ENCODE results near the gene GKAP1. TPM values are rescaled to one million over a fixed set of nuclear protein-coding genes. Genes with fewer than 3 reads are reported as not detected.
A peak's percentile ranks its signal among the peaks of the same experiment; 100 is the strongest.
"Not testable (repeated sequence)": the region's sequence is repeated elsewhere in the genome, so short reads cannot be mapped to it uniquely, and the experiment has no call there.

The GKAP1 gene
- 1 to 10 TPM; 4.0 to 7.4 (median 5.6) TPM for total RNA-seq
- long read RNA-seq, result 0 reads

- H3K36me3 ChIP-seq; intact Hi-C loops (cut with DNase I); H3K27me3 ChIP-seq; H3K9me3 ChIP-seq; H3K4me1 ChIP-seq: not testable (repeated sequence)
- TF ChIP-seq POLR2A (IDR thresholded peaks at IDR 0.05) (peak; percentile 44), CTCF (IDR thresholded peaks at IDR 0.05) (peak in 1 of 4 donors; percentile 25)
- WGBS (ENCODE audit: insufficient coverage, low coverage, low lambda C conversion rate, missing lambda C conversion rate), result 0% methylated on average over 10 of the region's 103 CpGs
- Histone ChIP-seq H3K4me3 (peak within 1 kb of the TSS; percentile 49 to 63 (median 55)), H3K27ac (peak within 1 kb of the TSS; percentile 60 to 79 (median 78))
- DNase-seq (peak; percentile 90 to 92 (median 91)), ATAC-seq (peak; percentile 90 to 96 (median 93))
Measured at GRCh38 chr9:83817356-83818278, at the start of gene GKAP1. TSS of gene GKAP1 (minus strand) at chr9:83817769. CDS start at chr9:83806517, 11,252 bp downstream.

- intact Hi-C loops (cut with DNase I); ATAC-seq; H3K27me3 ChIP-seq; H3K9me3 ChIP-seq; H3K4me1 ChIP-seq; H3K36me3 ChIP-seq; H3K4me3 ChIP-seq; H3K27ac ChIP-seq; DNase-seq: not testable (repeated sequence)
- 85% methylated on average over 7 of the region's 8 CpGs for WGBS (ENCODE audit: insufficient coverage, low coverage, low lambda C conversion rate, missing lambda C conversion rate)
Measured at GRCh38 chr9:83849895-83850294, 32.3 kb upstream of the GKAP1 start.

- H3K27me3 ChIP-seq; intact Hi-C loops (cut with DNase I); H3K4me1 ChIP-seq; H3K36me3 ChIP-seq; H3K27ac ChIP-seq; DNase-seq; H3K4me3 ChIP-seq; H3K9me3 ChIP-seq: not testable (repeated sequence)
- 61% methylated on average over 7 of the region's 7 CpGs for WGBS (ENCODE audit: insufficient coverage, low coverage, low lambda C conversion rate, missing lambda C conversion rate)
- TF ChIP-seq CTCF (IDR thresholded peaks at IDR 0.05), result peak in 3 of 4 donors; percentile 4 to 23 (median 12)
- ATAC-seq, result peak; percentile 88 to 97 (median 92)
Measured at GRCh38 chr9:83837070-83837643, 19.6 kb upstream of the GKAP1 start.

- DNase-seq; H3K27ac ChIP-seq; H3K36me3 ChIP-seq; ATAC-seq; H3K4me1 ChIP-seq; intact Hi-C loops (cut with DNase I); H3K27me3 ChIP-seq; H3K9me3 ChIP-seq; H3K4me3 ChIP-seq: not testable (repeated sequence)
- WGBS (ENCODE audit: insufficient coverage, low coverage, low lambda C conversion rate, missing lambda C conversion rate), result 74% methylated on average over 5 of the region's 5 CpGs
Measured at GRCh38 chr9:83830426-83831071, 13.0 kb upstream of the GKAP1 start.

GRCh38 chr9:83824986-83825623, 7.5 kb upstream of the GKAP1 start:
- H3K4me3 ChIP-seq; DNase-seq; intact Hi-C loops (cut with DNase I); ATAC-seq; H3K9me3 ChIP-seq; H3K27ac ChIP-seq; H3K4me1 ChIP-seq; H3K27me3 ChIP-seq; H3K36me3 ChIP-seq: not testable (repeated sequence)
- 72% methylated on average over 2 of the region's 3 CpGs for WGBS (ENCODE audit: insufficient coverage, low coverage, low lambda C conversion rate, missing lambda C conversion rate)

GRCh38 chr9:83817011-83817355, 586 bp downstream of the GKAP1 start:
- Histone ChIP-seq H3K27ac (peak overlapping the region; percentile 60 to 79 (median 78)), H3K4me3 (peak overlapping the region; percentile 49 to 63 (median 55))
- ATAC-seq; H3K4me1 ChIP-seq; H3K9me3 ChIP-seq; H3K36me3 ChIP-seq; DNase-seq; H3K27me3 ChIP-seq; intact Hi-C loops (cut with DNase I): not testable (repeated sequence)
- WGBS (ENCODE audit: insufficient coverage, low coverage, low lambda C conversion rate, missing lambda C conversion rate), result 0% methylated on average over 7 of the region's 38 CpGs

- H3K27ac ChIP-seq; H3K4me1 ChIP-seq; intact Hi-C loops (cut with DNase I); H3K27me3 ChIP-seq; ATAC-seq; H3K9me3 ChIP-seq; H3K4me3 ChIP-seq; DNase-seq; H3K36me3 ChIP-seq: not testable (repeated sequence)
- 92% methylated on average over 2 of the region's 4 CpGs for WGBS (ENCODE audit: insufficient coverage, low coverage, low lambda C conversion rate, missing lambda C conversion rate)
Measured at GRCh38 chr9:83815120-83815519, 2.4 kb downstream of the GKAP1 start.

GRCh38 chr9:83809213-83809612, 8.4 kb downstream of the GKAP1 start:
- H3K9me3 ChIP-seq; H3K4me3 ChIP-seq; ATAC-seq; H3K27me3 ChIP-seq; H3K36me3 ChIP-seq; H3K4me1 ChIP-seq; DNase-seq; H3K27ac ChIP-seq; intact Hi-C loops (cut with DNase I): not testable (repeated sequence)
- WGBS (ENCODE audit: insufficient coverage, low coverage, low lambda C conversion rate, missing lambda C conversion rate), result 25% methylated on average over 1 of the region's 1 CpG

- no CpG with 5 or more reads among the region's 31 CpGs for WGBS (ENCODE audit: insufficient coverage, low coverage, low lambda C conversion rate, missing lambda C conversion rate)
- DNase-seq; H3K4me1 ChIP-seq; H3K4me3 ChIP-seq; H3K27me3 ChIP-seq; H3K27ac ChIP-seq; intact Hi-C loops (cut with DNase I); ATAC-seq; H3K9me3 ChIP-seq; H3K36me3 ChIP-seq: not testable (repeated sequence)
Measured at GRCh38 chr9:83804454-83804853, 13.1 kb downstream of the GKAP1 start.

Data from right lobe of liver (tissue), 6 donors.